Endothelial cell of umbilical vein (primary cell): ENCODE results near the gene ALDH2. TPM values are rescaled to one million over a fixed set of nuclear protein-coding genes. Genes with fewer than 3 reads are reported as not detected.
"Not testable (repeated sequence)": the region's sequence is repeated elsewhere in the genome, so short reads cannot be mapped to it uniquely, and the experiment has no call there.

Experiments
- BruUV-seq: library from RNA; stranded (reverse); fragments of 400-500 nt; replicated peaks from 2 replicates; lab custom pipeline; 2021; lab: Mats Ljungman, UMichigan
- CTCF ChIA-PET: fragments of 300-600, 350-600 bp; sonication (Branson Sonifier 250); formaldehyde crosslinking; loops from one replicate; lab custom pipeline; 2021; ENCODE audit warnings: antibody characterized with exemption, inconsistent platforms; lab: Charles Lee
- POLR2A ChIA-PET: fragments of 300-600, 350-600 bp; sonication (Branson Sonifier 250); formaldehyde crosslinking; loops from one replicate; lab custom pipeline; 2021; ENCODE audit warnings: antibody characterized with exemption, inconsistent platforms; lab: Charles Lee
- DNase-seq: peaks from one replicate; pipeline ENCODE4 v3.0.0-alpha.2; 2011; ENCODE audit warnings: low read depth, low spot score
- FAIRE-seq: peaks from 2 replicates; lab custom pipeline; 2011; peaks lifted over from hg19 to GRCh38; lab: Jason Lieb, UNC
- H2AFZ ChIP-seq: 2 replicates; pipeline ENCODE4 v1.6.0; 2012; ENCODE audit warnings: low read depth, low read length, control low read depth, inconsistent platforms
- H3K27ac ChIP-seq: 2 replicates; pipeline ENCODE4 v1.5.1; 2011; ENCODE audit warnings: low read depth, mild to moderate bottlenecking, control low read depth, low read length, moderate library complexity; ENCODE audit not compliant: insufficient read depth
- H3K27me3 ChIP-seq, 2 experiments: 2 replicates each; pipeline versions ENCODE4 v1.6.0 to v1.6.1; 2011; ENCODE audit warnings: low read length in 2 of 2, mixed read lengths in 1 of 2; ENCODE audit not compliant: control insufficient read depth in 2 of 2, insufficient read depth in 2 of 2
- H3K36me3 ChIP-seq, 2 experiments: 2 replicates in 1 of 2; 3 replicates in 1 of 2; pipeline ENCODE4 v1.5.1; 2011; ENCODE audit warnings: low read length in 2 of 2, mild to moderate bottlenecking in 1 of 2, moderate library complexity in 1 of 2; ENCODE audit not compliant: control insufficient read depth in 2 of 2, insufficient read depth in 2 of 2; ENCODE audit errors: extremely low read depth in 1 of 2
- H3K4me1 ChIP-seq: 3 replicates; pipeline ENCODE4 v1.5.1; 2011; ENCODE audit warnings: mild to moderate bottlenecking, low read length; ENCODE audit not compliant: control insufficient read depth, insufficient read depth; ENCODE audit errors: extremely low read depth
- H3K4me2 ChIP-seq: 2 replicates; pipeline ENCODE4 v1.6.1; 2011; ENCODE audit warnings: low read length, control low read depth, mixed read lengths; ENCODE audit not compliant: insufficient read depth
- H3K4me3 ChIP-seq, 3 experiments: fragments of 200-600 bp in 1 of 3; sonication (generic), shearing (Covaris generic) in 1 of 3; replicated peaks in 1 of 3; 2 replicates each; pipeline ENCODE4 v1.5.1; 2011 to 2016; ENCODE audit warnings: control low read depth in 3 of 3, low read length in 3 of 3, mild to moderate bottlenecking in 2 of 3, inconsistent platforms in 1 of 3, low read depth in 1 of 3, moderate library complexity in 1 of 3; ENCODE audit not compliant: insufficient read depth in 1 of 3
- H3K79me2 ChIP-seq: 2 replicates; pipeline ENCODE4 v1.6.0; 2012; ENCODE audit warnings: low read length, inconsistent platforms; ENCODE audit not compliant: control insufficient read depth, insufficient read depth
- H3K9ac ChIP-seq: replicated peaks from 2 replicates; pipeline ENCODE3; 2011; ENCODE audit warnings: low read length, control low read depth; ENCODE audit not compliant: insufficient read depth; ENCODE audit errors: extremely low read depth
- H3K9me1 ChIP-seq: replicated peaks from 3 replicates; pipeline ENCODE4 v1.6.0; 2011; ENCODE audit warnings: mild to moderate bottlenecking, low read length; ENCODE audit not compliant: control insufficient read depth, insufficient read depth; ENCODE audit errors: extremely low read depth
- H3K9me3 ChIP-seq: replicated peaks from 2 replicates; pipeline ENCODE4 v1.5.1; 2012; ENCODE audit warnings: low read length, inconsistent platforms; ENCODE audit not compliant: control insufficient read depth, insufficient read depth
- H4K20me1 ChIP-seq: replicated peaks from 2 replicates; pipeline ENCODE3; 2011; ENCODE audit warnings: mild to moderate bottlenecking, low read length; ENCODE audit not compliant: control insufficient read depth, insufficient read depth; ENCODE audit errors: extremely low read depth
- CTCF ChIP-seq, 2 donors: IDR thresholded peaks; 1 replicate in 1 of 2; 2 replicates in 1 of 2; pipeline ENCODE4 v1.5.1; 2011; ENCODE audit warnings: low read length in 2 of 2, mild to moderate bottlenecking in 2 of 2, moderate library complexity in 2 of 2, control low read depth in 1 of 2, inconsistent platforms in 1 of 2, low read depth in 1 of 2; ENCODE audit not compliant: insufficient read depth in 1 of 2; ENCODE audit errors: extremely low read depth in 1 of 2
- EZH2 ChIP-seq: IDR thresholded peaks from 2 replicates; pipeline ENCODE4 v1.6.1; 2012; ENCODE audit warnings: borderline replicate concordance, low read depth, mild to moderate bottlenecking, moderate library complexity, low read length, inconsistent platforms; ENCODE audit not compliant: severe bottlenecking
- GATA2 ChIP-seq: IDR thresholded peaks from 2 replicates; pipeline ENCODE4 v1.7.0; 2011; ENCODE audit warnings: low read depth, mild to moderate bottlenecking, moderate library complexity, mixed read lengths, low read length; ENCODE audit not compliant: insufficient read length, insufficient read depth
- JUN ChIP-seq: IDR thresholded peaks from 2 replicates; pipeline ENCODE4 v1.6.1; 2011; ENCODE audit warnings: borderline replicate concordance, low read depth; ENCODE audit not compliant: insufficient read length, insufficient read depth
- MAX ChIP-seq: IDR thresholded peaks from 2 replicates; pipeline ENCODE4 v1.6.1; 2011; ENCODE audit not compliant: insufficient read depth, insufficient read length
- MYC ChIP-seq: IDR thresholded peaks from one replicate; pipeline ENCODE4 v1.6.1; 2011; ENCODE audit warnings: mild to moderate bottlenecking, low read depth, low read length
- POLR2A ChIP-seq: IDR thresholded peaks from 2 replicates; pipeline ENCODE4 v1.6.1; 2012; ENCODE audit warnings: low read depth, mild to moderate bottlenecking, control low read depth, low read length
- POLR2AphosphoS5 ChIP-seq: IDR thresholded peaks from 2 replicates; pipeline ENCODE4 v1.6.1; 2012; ENCODE audit warnings: low read depth, mild to moderate bottlenecking, control low read depth, low read length, moderate library complexity; ENCODE audit not compliant: insufficient read depth
- dilution Hi-C: fragments of 300-500 bp; cut with MboI; formaldehyde crosslinking; loops from one replicate; pipeline ENCODE4 v1.15.0; 2019; ENCODE audit warnings: low sequenced_read_pairs; ENCODE audit not compliant: extremely low pct_ligation_motif_present
- intact Hi-C: fragments of 100-400 bp; cut with micrococcal nuclease; formaldehyde crosslinking; loops from one replicate; pipeline ENCODE4 v1.10.0; 2022
- polyA plus RNA-seq, 4 experiments: library from polyadenylated mRNA; depleted of rRNA in 3 of 4; stranded (reverse) in 3 of 4; unstranded in 1 of 4; fragments of >200 nt; gene quantifications; 2 replicates each; pipeline versions ENCODE4 v1.2.1 to v1.2.3, GENCODE V29; 2011 to 2012; ENCODE audit warnings: missing spikeins in 1 of 4
- total RNA-seq: library from RNA; stranded (reverse); gene quantifications from 2 replicates; pipeline ENCODE4 v1.2.3, GENCODE V29; 2021

The ALDH2 gene
- total and polyA plus RNA-seq, 2 donors (not counting 3 experiments of a cell fraction or from before 2014, with no cell fraction given), result 69.5 to 86.5 TPM

- H3K9me1 ChIP-seq, result no peaks in the 10 kb centered on the region
- DNase-seq (no peak), FAIRE-seq (no peak)
- H2AFZ ChIP-seq, result no peak overlapping the region
- no peaks in the 10 kb centered on the region for H3K79me2 ChIP-seq
- no peak overlapping the region for H3K9ac ChIP-seq
- no peak for TF ChIP-seq JUN
- no peak for TF ChIP-seq GATA2
- TF ChIP-seq POLR2A, result no peak
- no peak for TF ChIP-seq MAX
- no peak for TF ChIP-seq EZH2
- TF ChIP-seq POLR2AphosphoS5, result no peak
- no peak for TF ChIP-seq MYC
- no peak for TF ChIP-seq CTCF (IDR thresholded peaks at IDR 0.05; ENCODE audit: extremely low read depth in 1 of 2, insufficient read depth in 1 of 2, low read depth in 1 of 2, low read length in 2 of 2)
- POLR2A ChIA-PET, result no interaction called here
- H4K20me1 ChIP-seq, result no peaks in the 10 kb centered on the region
- intact Hi-C loops, result no loop called here
- no peaks in the 10 kb centered on the region for H3K36me3 ChIP-seq
- BruUV-seq, result no TSS peak
- dilution Hi-C loops, result no loop called here
- H3K27ac ChIP-seq, result no peak overlapping the region
- CTCF ChIA-PET, result interaction anchor here (1.0 kb wide), 1 partner anchor 9 kb away, joined by 4 read pairs; no protein-coding TSS in a partner anchor
- no peak overlapping the region for H3K4me2 ChIP-seq
- no peaks in the 10 kb centered on the region for H3K4me1 ChIP-seq
- no peaks in the 10 kb centered on the region for H3K9me3 ChIP-seq
- H3K4me3 ChIP-seq, result no peak overlapping the region
- no peaks in the 10 kb centered on the region for H3K27me3 ChIP-seq
These were observed 46.3 kb upstream of the ALDH2 start for GRCh38 chr12:111720457-111720856.

- H3K9ac ChIP-seq, DNase-seq, H3K27me3 ChIP-seq, FAIRE-seq, H2AFZ ChIP-seq, CTCF ChIA-PET, H3K9me3 ChIP-seq, BruUV-seq, H3K4me2 ChIP-seq, H3K9me1 ChIP-seq, H3K79me2 ChIP-seq, H4K20me1 ChIP-seq, H3K36me3 ChIP-seq, dilution Hi-C loops, H3K4me3 ChIP-seq, POLR2A ChIA-PET, H3K27ac ChIP-seq, intact Hi-C loops, H3K4me1 ChIP-seq: not testable (repeated sequence)
These were observed 42.9 kb upstream of the ALDH2 start for GRCh38 chr12:111723646-111724360.
